Measurements from ENCODE around the gene ERH. TPM values are rescaled to one million over a fixed set of nuclear protein-coding genes. Genes with fewer than 3 reads are reported as not detected.

The ERH gene
- total RNA-seq, 2 donors from 2014 or later: 55.5 to 55.9 TPM

DNA sequence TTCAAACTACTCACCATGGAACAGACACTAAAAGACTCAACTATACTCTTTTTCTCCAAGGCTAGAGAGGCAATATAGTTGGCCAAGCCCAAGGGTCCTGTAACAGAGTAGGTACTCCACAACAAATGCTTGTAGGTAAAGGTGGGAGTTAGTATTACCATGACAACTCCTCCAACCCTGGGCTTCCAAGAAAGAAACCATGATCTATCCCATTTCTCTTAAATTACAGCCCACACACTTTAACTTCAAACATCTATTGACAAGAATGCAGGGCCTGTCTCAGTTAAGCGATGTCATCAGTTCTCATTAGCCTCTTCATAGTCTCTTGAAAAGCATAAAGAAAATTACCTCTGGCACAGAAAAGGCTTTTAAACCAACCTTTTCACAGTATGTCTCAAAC lies 25.0 kb downstream of the ERH start:
- H3K4me3 ChIP-seq: no peak overlapping the region
- H3K27ac ChIP-seq: no peak overlapping the region
- no peaks in the 10 kb centered on the region for H3K27me3 ChIP-seq (replicated peaks; ENCODE audit: insufficient read depth)
- H3K9me3 ChIP-seq: no peaks in the 10 kb centered on the region
- ATAC-seq (ENCODE audit: insufficient number of reproducible peaks, low FRiP score, low read depth) (no peak), DNase-seq (ENCODE audit: low spot score) (no peak)
- TF ChIP-seq, protein P1, sequence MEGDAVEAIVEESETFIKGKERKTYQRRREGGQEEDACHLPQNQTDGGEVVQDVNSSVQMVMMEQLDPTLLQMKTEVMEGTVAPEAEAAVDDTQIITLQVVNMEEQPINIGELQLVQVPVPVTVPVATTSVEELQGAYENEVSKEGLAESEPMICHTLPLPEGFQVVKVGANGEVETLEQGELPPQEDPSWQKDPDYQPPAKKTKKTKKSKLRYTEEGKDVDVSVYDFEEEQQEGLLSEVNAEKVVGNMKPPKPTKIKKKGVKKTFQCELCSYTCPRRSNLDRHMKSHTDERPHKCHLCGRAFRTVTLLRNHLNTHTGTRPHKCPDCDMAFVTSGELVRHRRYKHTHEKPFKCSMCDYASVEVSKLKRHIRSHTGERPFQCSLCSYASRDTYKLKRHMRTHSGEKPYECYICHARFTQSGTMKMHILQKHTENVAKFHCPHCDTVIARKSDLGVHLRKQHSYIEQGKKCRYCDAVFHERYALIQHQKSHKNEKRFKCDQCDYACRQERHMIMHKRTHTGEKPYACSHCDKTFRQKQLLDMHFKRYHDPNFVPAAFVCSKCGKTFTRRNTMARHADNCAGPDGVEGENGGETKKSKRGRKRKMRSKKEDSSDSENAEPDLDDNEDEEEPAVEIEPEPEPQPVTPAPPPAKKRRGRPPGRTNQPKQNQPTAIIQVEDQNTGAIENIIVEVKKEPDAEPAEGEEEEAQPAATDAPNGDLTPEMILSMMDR (IDR thresholded peaks at IDR 0.05): no peak
- peaks cover 10% of the 10 kb centered on the region for H3K36me3 ChIP-seq
- no peaks in the 10 kb centered on the region for H3K4me1 ChIP-seq (ENCODE audit: control insufficient read depth in 1 of 2, low read depth in 2 of 2)

- TF ChIP-seq, protein P1 (IDR thresholded peaks at IDR 0.05): no peak
- H3K27me3 ChIP-seq (replicated peaks; ENCODE audit: insufficient read depth): no peaks in the 10 kb centered on the region
- H3K27ac ChIP-seq: no peak overlapping the region
- peaks cover 10% of the 10 kb centered on the region for H3K36me3 ChIP-seq
- no peak for ATAC-seq (ENCODE audit: insufficient number of reproducible peaks, low FRiP score, low read depth)
- no peaks in the 10 kb centered on the region for H3K4me1 ChIP-seq (ENCODE audit: control insufficient read depth in 1 of 2, low read depth in 2 of 2)
- no peak overlapping the region for H3K4me3 ChIP-seq
- H3K9me3 ChIP-seq: no peaks in the 10 kb centered on the region
- no peak for DNase-seq (ENCODE audit: low spot score)
Observed at GRCh38 chr14:69372146-69372545, 26.0 kb downstream of the ERH start.

- DNase-seq (ENCODE audit: low spot score) (no peak), ATAC-seq (ENCODE audit: insufficient number of reproducible peaks, low FRiP score, low read depth) (no peak)
- no peaks in the 10 kb centered on the region for H3K27me3 ChIP-seq (replicated peaks; ENCODE audit: insufficient read depth)
- no peaks in the 10 kb centered on the region for H3K9me3 ChIP-seq
- no peaks in the 10 kb centered on the region for H3K4me1 ChIP-seq (ENCODE audit: control insufficient read depth in 1 of 2, low read depth in 2 of 2)
- no peaks in the 10 kb centered on the region for H3K36me3 ChIP-seq
- TF ChIP-seq, protein P1 (IDR thresholded peaks at IDR 0.05): no peak
- H3K27ac ChIP-seq: no peak overlapping the region
- no peak overlapping the region for H3K4me3 ChIP-seq
Observed at GRCh38 chr14:69370061-69370460, 28.0 kb downstream of the ERH start.

DNA sequence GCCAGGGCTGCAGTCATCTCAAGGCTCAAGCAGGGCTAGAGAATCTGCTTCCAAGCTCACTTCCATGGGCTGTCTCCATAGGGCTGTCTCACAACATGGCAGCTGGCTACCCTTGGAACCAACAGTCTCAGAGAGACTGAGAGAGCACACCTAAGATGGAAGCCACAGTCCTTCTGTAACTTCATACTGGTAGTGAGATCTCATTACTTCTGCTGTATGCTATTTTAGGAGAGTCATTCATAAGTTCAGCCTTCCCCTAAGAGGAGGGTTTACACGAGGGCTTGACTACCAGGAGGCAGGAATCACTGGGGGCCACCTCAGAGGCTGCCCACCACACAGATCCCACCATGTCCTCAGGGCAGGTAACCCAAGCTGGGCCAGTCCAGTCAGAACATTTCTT lies 29.7 kb downstream of the ERH start:
- H3K4me3 ChIP-seq: no peak overlapping the region
- ATAC-seq (ENCODE audit: insufficient number of reproducible peaks, low FRiP score, low read depth) (no peak), DNase-seq (ENCODE audit: low spot score) (no peak)
- H3K27ac ChIP-seq: no peak overlapping the region
- no peaks in the 10 kb centered on the region for H3K9me3 ChIP-seq
- no peaks in the 10 kb centered on the region for H3K36me3 ChIP-seq
- TF ChIP-seq, protein P1 (IDR thresholded peaks at IDR 0.05): no peak
- no peaks in the 10 kb centered on the region for H3K27me3 ChIP-seq (replicated peaks; ENCODE audit: insufficient read depth)
- no peaks in the 10 kb centered on the region for H3K4me1 ChIP-seq (ENCODE audit: control insufficient read depth in 1 of 2, low read depth in 2 of 2)

DNA sequence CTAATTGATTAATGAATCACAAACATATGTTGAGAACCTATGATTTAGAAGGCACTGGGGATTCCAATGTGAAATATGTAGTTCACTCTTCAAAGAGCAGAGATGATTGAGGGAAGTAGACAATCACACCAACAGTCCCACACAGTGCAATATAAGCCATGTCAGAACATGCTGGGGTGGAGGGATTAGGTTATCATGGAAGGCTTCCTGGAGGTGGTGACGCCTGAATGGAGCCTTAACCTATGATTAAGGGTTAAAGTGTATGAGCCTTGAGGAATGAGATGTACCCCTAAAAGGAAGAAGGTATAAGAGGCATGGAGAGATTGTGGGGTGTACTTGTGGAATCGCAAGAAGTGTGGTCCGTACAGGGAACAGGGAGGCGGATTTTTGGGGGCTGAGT lies 31.3 kb downstream of the ERH start:
- H3K4me3 ChIP-seq: no peak overlapping the region
- TF ChIP-seq, protein P1 (IDR thresholded peaks at IDR 0.05): no peak
- no peaks in the 10 kb centered on the region for H3K9me3 ChIP-seq
- no peak for ATAC-seq (ENCODE audit: insufficient number of reproducible peaks, low FRiP score, low read depth)
- H3K36me3 ChIP-seq: no peaks in the 10 kb centered on the region
- H3K4me1 ChIP-seq (ENCODE audit: control insufficient read depth in 1 of 2, low read depth in 2 of 2): no peaks in the 10 kb centered on the region
- H3K27ac ChIP-seq: no peak overlapping the region
- no peak for DNase-seq (ENCODE audit: low spot score)
- no peaks in the 10 kb centered on the region for H3K27me3 ChIP-seq (replicated peaks; ENCODE audit: insufficient read depth)
